Amniotic epithelial cell (primary cell): ENCODE results near the gene ADAMTS9.

Experiments
- DNase-seq: peaks from one replicate; pipeline ENCODE4 v3.0.0-alpha.2; 2010; ENCODE audit warnings: low read depth

Gene ADAMTS9

GRCh38 chr3:64490180-64490724, 197.5 kb downstream of the ADAMTS9 start:
- no peak for DNase-seq

- DNase-seq = peak; percentile 53
Observed at GRCh38 chr3:64489361-64490044, 198.3 kb downstream of the ADAMTS9 start.

- DNase-seq = no peak
Observed at GRCh38 chr3:64488939-64489338, 198.9 kb downstream of the ADAMTS9 start.

- peak; percentile 74 for DNase-seq
Observed at GRCh38 chr3:64484289-64484992, 203.4 kb downstream of the ADAMTS9 start.

- DNase-seq = no peak
Observed at GRCh38 chr3:64483467-64483866, 204.3 kb downstream of the ADAMTS9 start.

- DNase-seq = no peak
Observed at GRCh38 chr3:64475037-64475436, 212.8 kb downstream of the ADAMTS9 start.

- no peak for DNase-seq
Observed at GRCh38 chr3:64473466-64473865, 214.3 kb downstream of the ADAMTS9 start.

- DNase-seq = no peak
Observed at GRCh38 chr3:64470436-64470835, 217.4 kb downstream of the ADAMTS9 start.

- no peak for DNase-seq
Observed at GRCh38 chr3:64467255-64467944, 220.4 kb downstream of the ADAMTS9 start.
